Stimulated activated naive CD4-positive, alpha-beta T cell (primary cell): ENCODE results near the gene POLR3H.

Source experiments
- DNase-seq, 6 experiments: peaks; one replicate each; lab custom pipeline; 2025; lab: John Stamatoyannopoulos, UW

Gene POLR3H

DNA sequence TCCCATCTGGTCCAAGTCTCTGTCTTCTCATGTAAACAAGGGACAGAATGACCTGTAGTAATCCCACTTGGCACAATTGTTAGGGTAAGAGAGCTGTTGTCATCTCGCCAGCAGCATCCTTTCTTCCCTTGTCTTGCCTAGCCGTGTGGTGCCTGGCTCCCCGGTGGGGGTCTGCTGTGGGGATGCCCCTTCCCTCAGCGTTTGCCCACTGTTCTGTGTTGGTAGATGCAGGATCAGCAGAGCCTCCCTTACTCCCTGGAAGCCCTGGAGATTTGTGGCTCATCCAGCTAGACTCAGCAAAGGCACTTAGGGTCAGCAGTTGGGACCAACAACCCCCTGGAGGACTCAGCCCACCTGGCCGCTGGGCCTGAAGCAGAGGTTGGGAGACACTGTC is 62.3 kb downstream of the POLR3H start:
- DNase-seq: no peak

DNA sequence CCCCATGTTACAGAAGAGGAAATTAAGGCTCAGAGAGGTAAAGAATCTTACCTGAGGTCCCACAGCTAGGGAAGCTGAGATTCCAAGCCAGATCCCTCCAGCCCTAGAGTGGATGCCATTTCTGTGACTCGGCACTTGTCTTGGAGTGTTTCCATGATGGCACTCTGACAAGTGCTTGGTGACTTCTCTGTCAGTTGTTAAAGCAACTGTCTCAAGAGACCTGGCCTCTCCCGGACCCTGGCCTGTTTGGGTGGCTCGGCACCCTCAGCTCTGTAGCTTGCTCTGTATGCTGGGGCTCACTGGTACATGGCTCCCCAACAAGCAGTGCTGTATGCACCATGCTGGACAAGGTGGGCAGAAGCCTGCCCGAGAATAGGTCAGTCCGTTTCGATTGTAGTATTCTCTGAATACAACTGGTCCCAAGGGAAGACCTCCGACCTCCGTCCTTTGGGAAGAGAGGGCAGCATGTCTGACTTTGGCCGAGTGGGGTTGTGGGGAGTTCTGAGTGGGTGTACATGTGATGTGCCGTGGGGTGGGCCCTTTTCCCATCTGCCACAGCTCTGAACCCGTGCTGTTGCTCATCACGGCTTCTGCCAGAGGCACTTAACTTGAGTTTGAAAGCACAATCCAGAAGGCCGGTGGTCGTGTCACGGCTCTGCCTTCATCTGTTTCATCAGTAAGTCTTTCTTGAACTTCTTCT is 63.0 kb downstream of the POLR3H start:
- no peak for DNase-seq

DNA sequence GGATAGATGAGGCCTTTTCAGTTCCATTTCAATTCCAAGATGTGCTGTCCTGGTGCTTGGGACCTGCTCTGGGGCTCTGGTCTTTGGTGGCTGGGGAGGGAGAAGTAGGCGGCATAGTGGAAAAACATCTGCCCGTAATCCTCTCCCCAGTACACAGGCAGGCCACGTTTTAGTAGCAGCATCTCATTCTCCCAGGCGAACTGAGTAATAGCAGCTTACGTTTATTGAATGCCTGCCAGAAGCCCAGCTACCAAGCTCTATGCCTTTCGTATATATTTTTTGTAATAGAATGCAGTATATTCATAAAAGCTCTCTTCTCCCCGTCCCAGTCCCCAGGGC is 63.9 kb downstream of the POLR3H start:
- no peak for DNase-seq

DNA sequence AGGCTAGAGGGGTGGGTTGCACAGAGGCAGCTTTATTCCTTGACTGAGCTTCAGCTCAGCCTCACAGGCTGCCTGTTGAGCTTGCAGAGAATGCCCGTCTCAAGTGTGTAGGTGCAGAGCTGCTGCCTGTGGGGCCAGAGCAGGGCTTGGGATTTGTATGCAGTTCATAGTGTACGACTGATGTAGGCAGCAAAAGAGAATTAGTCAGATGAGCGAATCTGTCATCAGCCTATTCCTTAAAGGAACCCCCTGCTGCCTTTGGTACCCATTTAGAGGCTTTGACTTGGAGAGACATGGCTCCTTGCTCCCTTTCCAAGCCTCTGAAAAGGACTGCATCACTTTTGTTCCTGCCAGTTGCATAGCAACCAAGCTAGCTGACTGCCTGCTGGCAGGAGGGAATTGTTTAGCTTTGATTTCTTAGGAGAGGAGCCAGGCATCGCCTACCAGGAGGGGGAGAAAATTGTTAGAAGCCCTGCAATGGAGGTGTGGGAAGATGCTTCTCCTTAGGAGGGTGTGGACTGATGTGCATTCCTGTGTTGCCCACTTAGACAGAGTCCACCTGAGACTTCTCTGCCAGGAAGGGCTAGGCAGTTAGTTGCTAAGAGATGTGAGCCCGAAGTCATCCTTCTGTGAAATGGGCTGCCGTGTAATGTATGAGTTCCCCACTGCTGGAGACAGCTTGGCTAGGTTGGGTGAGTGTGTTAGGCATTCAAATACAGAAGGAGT is 64.4 kb downstream of the POLR3H start:
- no peak for DNase-seq

DNA sequence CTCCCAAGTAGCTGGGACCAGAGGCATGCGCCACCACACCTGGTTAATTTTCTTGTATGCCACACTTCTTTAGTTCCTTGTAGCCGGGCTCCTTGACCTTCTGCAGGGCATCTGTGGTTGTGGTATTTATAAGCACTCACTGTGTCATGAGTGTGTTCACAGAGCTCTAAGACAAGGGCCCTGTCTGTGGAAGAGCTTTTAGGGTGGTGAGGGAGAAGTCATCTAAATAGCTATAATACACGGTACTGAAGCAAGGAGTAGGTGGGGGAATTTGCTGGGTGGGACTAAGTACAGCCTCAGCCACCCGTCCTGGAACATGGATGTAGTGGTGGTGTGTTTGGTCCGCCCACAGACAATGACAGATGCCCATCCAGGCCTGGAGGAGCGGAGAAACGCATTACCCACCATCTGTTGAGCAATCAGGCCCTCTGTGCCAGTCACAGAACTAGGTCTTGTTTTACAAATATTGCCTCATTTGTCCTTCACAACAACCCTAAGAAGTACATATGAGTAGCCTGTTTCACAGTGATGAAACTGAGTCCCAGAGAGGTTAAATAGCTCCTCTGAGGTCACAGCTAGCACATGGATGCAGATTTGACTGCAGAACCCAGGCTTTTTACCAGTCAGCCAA is 65.3 kb downstream of the POLR3H start:
- DNase-seq: no peak

DNA sequence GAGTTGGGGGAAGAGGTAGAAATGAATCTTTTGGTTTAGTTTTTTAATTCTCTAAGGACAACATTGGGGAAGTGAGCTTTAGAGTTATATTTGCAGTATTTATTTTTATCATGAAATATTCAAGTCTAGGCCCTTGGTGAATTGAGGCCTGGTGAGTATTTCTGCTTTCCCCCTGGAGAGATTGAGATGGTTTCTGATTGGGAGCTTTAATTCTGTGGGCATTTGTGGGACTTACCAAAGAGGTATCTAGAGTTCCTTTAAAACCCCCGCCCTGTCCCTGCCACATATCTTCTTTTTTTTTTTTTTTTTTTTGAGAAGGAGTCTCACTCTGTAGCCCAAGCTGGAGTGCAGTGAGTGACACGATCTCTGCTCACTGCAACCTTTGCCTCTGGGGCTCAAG is 65.8 kb downstream of the POLR3H start:
- DNase-seq: no peak
